Measurements from ENCODE around the gene TCTN1.

Gene TCTN1

DNA sequence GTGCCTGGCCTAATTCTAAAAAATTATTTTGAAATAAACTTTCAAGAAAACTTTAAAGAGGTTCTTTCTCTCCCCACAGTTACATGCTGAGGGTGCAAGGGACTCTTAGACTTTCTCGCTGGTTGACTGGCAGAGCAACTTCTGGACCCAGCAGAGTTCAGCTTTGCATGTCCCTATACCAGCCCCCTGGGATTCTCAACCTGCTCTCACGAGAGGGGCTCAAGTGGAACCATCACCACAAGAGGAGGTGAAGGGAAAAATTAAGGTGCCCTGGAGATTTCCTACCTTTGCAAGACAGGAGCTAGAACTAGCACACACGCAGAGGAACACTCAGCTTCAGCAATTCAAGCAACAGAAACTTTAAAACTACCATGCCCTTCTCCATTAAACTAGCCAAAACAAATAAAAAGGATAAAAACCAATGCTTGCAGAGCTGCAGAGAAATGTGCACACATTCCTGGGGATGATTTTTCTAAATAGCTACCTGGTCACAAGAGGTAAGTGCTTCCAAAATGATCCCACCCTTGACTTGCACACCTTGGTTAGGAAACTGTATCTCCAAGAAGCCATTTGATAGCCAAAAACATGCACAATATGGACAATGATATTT is 72.5 kb downstream of the TCTN1 start:
- no peak for DNase-seq

DNA sequence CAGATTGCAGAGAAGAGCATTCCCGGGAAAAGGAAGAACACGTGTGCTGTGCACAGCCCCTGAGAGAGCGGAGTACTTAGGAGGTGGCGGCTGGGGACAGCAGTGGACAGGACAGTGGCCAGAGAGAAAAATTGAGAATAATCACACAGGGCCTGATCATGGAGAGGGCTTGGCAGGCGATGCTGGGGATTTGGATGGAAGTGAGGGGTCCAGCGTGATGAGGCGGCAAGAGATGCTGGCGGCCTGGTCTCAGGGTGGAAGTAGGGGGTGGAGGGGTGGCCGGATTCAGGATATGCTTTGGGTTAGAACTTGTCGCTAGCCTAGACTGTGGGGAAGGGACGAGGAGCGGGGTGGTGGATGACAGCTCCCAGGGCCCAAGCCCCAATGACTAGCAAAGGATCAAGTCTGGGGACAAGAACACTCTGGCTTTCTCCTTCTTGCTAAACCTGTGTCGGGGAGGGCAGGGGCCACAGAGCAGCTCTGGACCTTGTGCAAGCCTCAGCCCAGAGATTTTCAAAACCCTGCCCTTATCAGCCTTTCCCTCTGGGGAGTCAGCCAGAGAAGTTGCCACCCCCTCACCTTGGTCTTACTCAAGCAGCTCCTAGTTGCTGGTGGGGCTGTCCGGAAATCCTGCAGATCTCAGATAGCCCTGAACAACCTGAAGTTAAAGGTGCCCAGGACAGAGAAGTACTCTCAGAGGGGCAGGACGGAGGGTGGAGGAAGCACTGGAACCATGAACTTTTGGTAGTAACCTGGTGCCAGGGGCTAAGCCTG is 73.7 kb downstream of the TCTN1 start:
- DNase-seq: no peak

- peak; percentile 72 for DNase-seq
These were observed 74.7 kb downstream of the TCTN1 start, which contains the start of gene HVCN1 for GRCh38 chr12:110688446-110689280. Gene HVCN1 (minus strand): TSS chr12:110689115. CDS start chr12:110683245, 5,870 bp downstream.

DNA sequence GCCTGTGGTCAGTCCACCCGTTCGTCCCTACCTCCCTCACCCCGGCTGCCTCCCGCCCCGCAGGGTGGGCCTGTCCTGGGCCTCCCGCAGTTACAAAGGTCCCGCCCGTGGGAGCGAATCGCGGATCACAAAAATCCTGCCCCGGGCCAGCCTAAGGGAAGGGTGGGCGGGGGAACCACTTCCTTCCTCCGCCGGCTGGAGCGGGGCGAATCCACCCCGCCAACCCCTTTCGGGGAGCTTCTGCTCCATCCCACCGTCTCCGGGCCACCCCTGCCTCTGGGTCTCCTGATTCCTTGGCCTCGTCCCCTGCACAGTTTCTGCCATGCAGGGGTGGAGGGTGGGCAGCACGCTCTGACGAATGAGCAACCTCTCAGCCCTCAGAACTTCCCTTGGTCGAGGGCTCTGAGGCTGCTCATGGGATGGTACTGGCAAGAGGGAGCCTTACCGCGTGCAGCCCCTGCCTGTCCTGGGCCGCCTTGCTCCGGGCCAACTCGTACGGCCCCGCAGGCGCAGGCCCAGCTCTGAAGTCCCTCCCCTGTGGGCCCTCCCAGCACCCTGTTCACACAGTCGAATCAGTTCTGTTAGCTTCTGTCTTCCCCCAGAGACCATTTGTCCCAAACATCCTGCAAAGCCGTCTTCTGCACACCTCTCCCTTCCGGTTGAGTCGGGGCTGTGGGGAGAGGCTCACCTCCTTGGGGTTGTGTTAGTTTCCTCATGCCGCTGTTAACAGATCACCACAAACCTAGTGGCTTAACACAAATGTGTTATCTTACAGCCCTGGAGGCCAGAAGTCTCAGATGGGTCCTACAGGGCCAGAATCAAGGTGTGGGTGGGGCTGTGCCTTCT is 75.6 kb downstream of the TCTN1 start:
- DNase-seq: peak; percentile 80

DNA sequence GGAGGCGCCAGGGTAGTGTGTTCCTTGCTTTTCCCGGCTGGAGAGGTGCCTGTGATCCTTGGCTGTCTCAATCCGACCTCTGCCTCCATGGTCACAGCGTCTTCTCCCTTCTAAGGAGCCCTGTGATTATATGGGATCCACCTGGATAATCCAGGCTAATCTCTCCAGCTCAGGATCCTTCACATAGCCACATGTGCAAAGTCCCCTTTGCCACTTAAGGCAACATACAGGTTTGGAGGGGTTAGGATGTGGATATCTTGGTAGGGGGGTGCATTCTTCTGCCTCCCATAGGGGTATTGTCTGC is 76.2 kb downstream of the TCTN1 start:
- no peak for DNase-seq

DNA sequence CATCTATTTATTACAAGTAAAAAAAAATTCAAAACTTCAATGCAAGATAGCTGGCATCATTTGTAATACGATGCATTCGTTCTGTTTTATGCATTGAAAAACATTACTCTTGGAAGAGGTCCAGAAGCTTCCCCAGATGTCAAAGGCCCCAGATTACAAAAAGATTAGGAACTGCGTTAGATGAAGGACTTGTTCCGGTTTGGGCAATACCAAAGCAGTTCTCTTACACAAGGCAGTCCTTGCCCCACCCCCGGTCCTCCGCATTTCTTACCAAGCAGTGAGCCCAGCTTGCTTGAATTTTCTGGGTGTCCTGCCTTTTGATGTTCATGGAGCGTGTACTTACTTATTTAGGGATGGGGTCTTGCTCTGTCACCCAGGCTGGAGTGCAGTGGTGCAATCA is 79.8 kb downstream of the TCTN1 start:
- no peak for DNase-seq

DNA sequence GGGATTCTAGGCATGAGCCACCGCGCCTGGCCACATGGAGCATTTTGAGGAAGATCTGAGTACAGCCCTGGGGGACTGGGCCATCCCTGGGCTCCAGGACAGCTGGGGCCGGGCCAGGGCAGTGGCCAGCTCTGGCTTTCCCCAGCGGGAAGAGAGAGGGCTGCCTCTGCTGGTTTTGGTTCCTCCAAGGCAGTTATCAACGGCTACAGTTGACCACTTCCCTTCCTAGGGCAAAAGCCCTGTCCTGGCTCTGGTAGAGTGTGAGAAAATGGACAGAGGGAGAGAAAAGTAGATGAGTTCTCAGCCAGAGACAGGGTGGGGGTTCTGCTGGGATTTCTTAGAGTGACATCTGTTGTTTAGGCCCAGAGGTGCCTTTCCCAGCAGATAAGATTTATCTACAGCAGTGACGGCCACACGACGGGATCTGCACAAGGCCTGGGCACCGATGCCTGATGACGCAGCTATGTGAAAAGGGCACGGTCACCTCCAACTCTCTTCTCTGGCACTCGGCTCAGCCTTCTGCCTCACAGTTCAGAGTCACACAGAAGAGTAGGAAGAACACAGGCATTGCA is 80.5 kb downstream of the TCTN1 start:
- DNase-seq: no peak

GRCh38 chr12:110696283-110696682 is 82.4 kb downstream of the TCTN1 start:
- DNase-seq: no peak

GRCh38 chr12:110697236-110697635 is 83.3 kb downstream of the TCTN1 start:
- no peak for DNase-seq

DNA sequence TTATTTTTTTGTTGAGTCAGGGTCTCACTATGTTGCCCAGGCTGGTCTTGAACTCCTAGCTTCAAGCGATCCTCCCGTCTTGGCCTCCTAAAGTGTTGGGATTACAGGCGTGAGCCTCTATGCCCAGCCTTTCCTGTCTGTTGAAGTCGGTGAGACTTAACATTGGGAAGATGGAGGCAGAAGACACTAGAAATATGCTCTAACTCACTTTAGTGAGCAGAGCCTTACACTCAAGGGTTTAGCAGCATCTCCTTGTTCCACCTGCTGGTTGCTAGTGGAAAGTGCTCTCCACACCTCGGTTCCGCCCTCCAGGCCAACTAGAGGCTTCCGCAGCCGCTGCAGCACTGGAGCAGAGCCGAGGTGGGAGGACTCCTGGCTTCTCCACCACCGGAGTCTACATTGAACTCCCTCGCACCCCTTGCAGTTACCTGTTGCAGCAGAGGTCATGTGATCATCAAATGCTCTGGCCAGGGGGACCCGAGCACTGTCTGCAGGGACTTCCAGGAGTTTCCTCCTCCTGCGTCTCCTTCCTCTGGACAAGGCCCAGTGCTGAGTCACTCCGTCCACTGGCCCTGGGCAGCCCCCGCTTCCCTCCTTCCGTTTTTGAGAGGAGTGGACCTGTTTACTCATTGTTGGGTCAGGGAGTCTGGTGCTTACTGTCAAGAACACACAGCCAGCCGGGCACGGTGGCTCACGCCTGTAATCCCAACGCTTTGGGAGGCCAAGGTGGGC is 84.4 kb downstream of the TCTN1 start:
- DNase-seq: peak; percentile 86
